Activated CD8-positive, alpha-beta T cell treated with anti-CD3 and anti-CD28 coated beads, Interleukin-2, amount 10 ng/mL, durations not matched to agents 7 days and 5 days (primary cell): ENCODE results near the gene TMC3. TPM values are rescaled to one million over a fixed set of nuclear protein-coding genes. Genes with fewer than 3 reads are reported as not detected.
A peak's percentile ranks its signal among the peaks of the same experiment; 100 is the strongest.
"Not testable (repeated sequence)": the region's sequence is repeated elsewhere in the genome, so short reads cannot be mapped to it uniquely, and the experiment has no call there.

Experiments
- ATAC-seq: fragments of 150-1000 bp; cut with Tn5 transposase; one replicate; pipeline ENCODE4 v1.10.0; 2021; ENCODE audit warnings: moderate library complexity
- CTCF ChIA-PET: fragments of 350-600 bp; sonication (Branson Sonifier 250); formaldehyde crosslinking; loops from one replicate; lab custom pipeline; 2021; ENCODE audit warnings: antibody characterized with exemption; lab: Charles Lee
- POLR2A ChIA-PET: fragments of 350-600 bp; sonication (Branson Sonifier 250); formaldehyde crosslinking; loops from one replicate; lab custom pipeline; 2021; ENCODE audit warnings: antibody characterized with exemption; lab: Charles Lee
- DNase-seq: peaks from one replicate; pipeline ENCODE4 v3.0.0-alpha.2; 2020
- H3K27ac Mint-ChIP-seq: one replicate; pipeline ENCODE4 v1.8.0; 2021; ENCODE audit warnings: mild to moderate bottlenecking, mixed read lengths
- H3K27me3 Mint-ChIP-seq: one replicate; pipeline ENCODE4 v1.8.0; 2021; ENCODE audit warnings: low read depth, mixed read lengths
- H3K36me3 Mint-ChIP-seq: one replicate; pipeline ENCODE4 v1.8.0; 2021; ENCODE audit warnings: low read depth, mixed read lengths
- H3K4me1 Mint-ChIP-seq: one replicate; pipeline ENCODE4 v1.8.0; 2021; ENCODE audit warnings: low read depth, mixed read lengths
- H3K4me3 Mint-ChIP-seq: one replicate; pipeline ENCODE4 v1.8.0; 2021; ENCODE audit warnings: mild to moderate bottlenecking, mixed read lengths
- H3K9me3 Mint-ChIP-seq: one replicate; pipeline ENCODE4 v1.8.0; 2022; ENCODE audit warnings: mixed read lengths; ENCODE audit not compliant: insufficient read depth
- total RNA-seq, 2 experiments: library from RNA; stranded (reverse); gene quantifications; one replicate each; pipeline ENCODE4 v1.2.3, GENCODE V29; 2021

The TMC3 gene
- total RNA-seq, 2 experiments from 2014 or later, result not detected

DNA sequence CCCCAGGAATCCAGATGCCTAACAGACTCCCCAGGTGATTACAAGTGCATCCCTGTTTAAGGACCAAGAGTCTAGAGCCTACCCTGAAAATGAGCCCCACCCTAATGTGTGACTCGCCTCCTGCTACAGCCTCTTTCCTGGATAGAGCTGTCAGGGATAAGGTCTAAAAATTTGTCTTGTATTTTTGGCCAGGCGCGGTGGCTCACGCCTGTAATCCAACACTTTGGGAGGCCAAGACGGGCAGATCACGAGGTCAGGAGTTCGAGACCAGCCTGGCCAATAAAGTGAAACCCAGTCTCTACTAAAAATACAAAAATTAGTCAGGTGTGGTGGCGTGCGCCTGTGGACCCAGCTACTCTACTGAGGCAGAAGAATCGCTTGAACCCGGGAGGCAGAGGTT is 11.2 kb downstream of the TMC3 start:
- Mint-ChIP-seq H3K36me3 (no peaks in the 10 kb centered on the region), H3K27ac (no peak overlapping the region), H3K9me3 (no peaks in the 10 kb centered on the region), H3K4me3 (no peak overlapping the region), H3K27me3 (no peaks in the 10 kb centered on the region), H3K4me1 (no peaks in the 10 kb centered on the region)
- ChIA-PET CTCF (no interaction called here), POLR2A (no interaction called here)
- DNase-seq (no peak), ATAC-seq (no peak)

DNA sequence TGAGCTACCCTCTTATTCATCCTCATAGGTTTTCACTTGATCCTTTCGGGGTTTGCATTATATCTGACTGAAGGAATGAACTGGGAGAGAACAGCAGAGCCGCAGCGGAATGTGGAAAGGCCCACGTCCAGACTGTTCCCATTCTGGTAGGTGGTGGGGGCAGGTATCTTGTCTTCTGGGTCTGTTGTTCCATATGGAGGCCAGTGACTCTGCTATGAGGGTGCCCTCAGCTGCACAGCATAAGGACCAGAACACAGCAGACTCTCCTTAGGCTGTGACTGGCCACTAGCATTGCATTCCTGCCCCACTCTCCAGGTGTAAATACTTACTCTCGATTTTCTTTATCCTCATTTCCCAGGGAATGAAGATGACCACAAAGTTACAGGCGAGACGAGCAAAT is 12.1 kb downstream of the TMC3 start:
- Mint-ChIP-seq H3K4me1 (no peaks in the 10 kb centered on the region), H3K27me3 (no peaks in the 10 kb centered on the region), H3K36me3 (no peaks in the 10 kb centered on the region), H3K4me3 (no peak overlapping the region), H3K9me3 (no peaks in the 10 kb centered on the region), H3K27ac (no peak overlapping the region)
- ChIA-PET CTCF (no interaction called here), POLR2A (no interaction called here)
- ATAC-seq (no peak), DNase-seq (no peak)

DNA sequence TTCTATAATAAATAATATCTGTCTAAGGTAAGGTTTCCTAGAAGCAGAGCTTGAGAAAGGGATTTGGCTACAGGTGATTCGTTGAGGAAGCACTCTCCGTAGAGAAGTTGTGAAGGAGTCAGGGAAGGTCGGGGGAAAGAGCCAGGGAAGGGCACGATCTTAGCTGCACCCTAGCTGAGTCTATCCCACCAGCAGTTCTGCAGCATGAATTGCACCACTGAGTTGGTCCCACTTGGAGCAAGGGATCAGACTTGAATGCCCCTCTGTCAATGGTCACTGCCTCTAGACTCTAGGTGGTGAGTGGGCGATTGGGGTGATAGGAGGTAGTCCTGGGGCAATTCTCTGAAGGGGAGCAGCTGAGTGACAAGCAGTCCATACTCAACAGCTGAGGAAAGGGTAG is 13.5 kb downstream of the TMC3 start:
- no peak overlapping the region for H3K27ac Mint-ChIP-seq
- no peak for ATAC-seq
- POLR2A ChIA-PET, result no interaction called here
- no peak overlapping the region for H3K4me3 Mint-ChIP-seq
- H3K4me1 Mint-ChIP-seq, result no peaks in the 10 kb centered on the region
- DNase-seq, result no peak
- no peaks in the 10 kb centered on the region for H3K9me3 Mint-ChIP-seq
- CTCF ChIA-PET, result no interaction called here
- H3K36me3 Mint-ChIP-seq, result no peaks in the 10 kb centered on the region
- H3K27me3 Mint-ChIP-seq, result no peaks in the 10 kb centered on the region

DNA sequence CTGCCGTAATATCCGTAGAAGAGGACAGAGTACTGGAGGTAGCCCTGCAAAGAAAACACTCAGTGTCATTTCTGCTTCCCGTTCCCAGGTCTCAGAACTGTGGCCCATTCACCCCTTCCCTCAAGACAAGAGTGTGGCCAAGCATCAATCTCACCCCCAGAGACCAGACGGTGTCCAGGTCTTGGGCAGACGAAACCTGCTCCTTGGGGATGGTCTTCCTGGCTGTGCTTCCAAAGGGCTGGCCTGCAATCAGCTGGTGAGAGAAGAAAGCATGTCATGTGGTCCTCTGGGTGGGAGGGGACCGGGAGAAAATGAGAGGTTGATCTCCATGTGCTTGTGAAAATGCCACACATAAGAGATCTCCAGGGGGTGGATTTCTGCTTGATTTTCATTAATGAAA is 15.8 kb downstream of the TMC3 start:
- ChIA-PET POLR2A (no interaction called here), CTCF (interaction anchor here (1.1 to 2.0 kb wide), 3 partner anchors 20 to 92 kb away, joined by 3 to 7 read pairs (median 5); no protein-coding TSS in a partner anchor)
- Mint-ChIP-seq H3K9me3 (no peaks in the 10 kb centered on the region), H3K36me3 (no peaks in the 10 kb centered on the region), H3K4me1 (no peaks in the 10 kb centered on the region), H3K4me3 (no peak overlapping the region), H3K27me3 (no peaks in the 10 kb centered on the region), H3K27ac (no peak overlapping the region)
- no peak for DNase-seq
- ATAC-seq, result no peak

DNA sequence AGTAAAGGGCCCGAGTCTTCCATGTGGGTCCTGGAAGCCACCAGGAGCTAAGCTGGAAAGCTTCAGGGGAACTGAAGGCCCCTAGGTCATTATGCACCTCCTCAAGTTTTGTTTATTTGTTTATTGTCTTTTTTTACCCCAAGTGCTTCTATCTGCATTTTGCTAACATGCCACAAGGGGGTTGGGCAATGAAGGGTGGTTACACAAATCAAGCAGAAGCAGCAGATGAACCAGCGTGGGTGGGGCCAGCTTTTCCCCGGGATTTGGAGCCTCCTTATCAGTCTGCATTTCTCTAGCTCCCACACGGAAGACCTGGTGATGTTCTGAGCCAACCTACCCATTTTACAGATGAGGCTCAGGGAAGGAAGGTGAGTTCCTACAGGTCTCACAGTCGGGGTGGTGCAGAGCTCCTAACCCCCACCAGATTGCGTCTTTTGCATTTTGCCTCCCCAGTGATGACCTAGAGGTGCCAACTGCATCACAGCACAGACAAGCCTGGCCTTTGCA is 16.8 kb downstream of the TMC3 start:
- H3K36me3 Mint-ChIP-seq, result no peaks in the 10 kb centered on the region
- ATAC-seq, result no peak
- DNase-seq, result no peak
- no peaks in the 10 kb centered on the region for H3K27me3 Mint-ChIP-seq
- no peak overlapping the region for H3K4me3 Mint-ChIP-seq
- no peak overlapping the region for H3K27ac Mint-ChIP-seq
- H3K4me1 Mint-ChIP-seq, result no peaks in the 10 kb centered on the region
- CTCF ChIA-PET, result interaction anchor here (1.1 to 2.0 kb wide), 3 partner anchors 19 to 91 kb away, joined by 3 to 7 read pairs (median 5); no protein-coding TSS in a partner anchor
- H3K9me3 Mint-ChIP-seq, result no peaks in the 10 kb centered on the region
- POLR2A ChIA-PET, result no interaction called here

DNA sequence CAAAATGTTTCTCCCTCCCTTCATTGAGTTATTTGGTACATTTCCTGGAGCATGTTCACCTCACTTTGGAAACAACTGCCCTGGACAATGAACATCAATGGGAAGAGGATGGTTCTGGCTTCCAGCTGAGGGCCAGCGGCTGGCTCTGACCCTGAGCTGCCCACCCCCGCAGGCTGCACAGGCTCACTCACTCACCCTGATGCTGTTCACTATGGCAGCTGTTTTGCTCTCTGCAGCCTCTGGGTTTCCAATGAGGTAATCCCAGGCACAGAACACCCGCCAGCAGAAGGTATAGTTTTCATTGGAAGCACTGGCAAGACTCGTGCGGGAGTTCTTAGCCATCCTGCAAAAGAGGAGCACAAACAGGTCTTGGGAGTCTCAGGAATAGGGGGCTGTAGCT is 17.8 kb downstream of the TMC3 start:
- Mint-ChIP-seq H3K4me1 (no peaks in the 10 kb centered on the region), H3K9me3 (no peaks in the 10 kb centered on the region), H3K27me3 (no peaks in the 10 kb centered on the region), H3K36me3 (no peaks in the 10 kb centered on the region), H3K27ac (no peak overlapping the region), H3K4me3 (no peak overlapping the region)
- ATAC-seq (no peak), DNase-seq (no peak)
- ChIA-PET POLR2A (no interaction called here), CTCF (interaction anchor here (0.6 to 2.1 kb wide), 2 partner anchors 90 to 201 kb away, joined by 3 to 9 read pairs; no protein-coding TSS in a partner anchor)

DNA sequence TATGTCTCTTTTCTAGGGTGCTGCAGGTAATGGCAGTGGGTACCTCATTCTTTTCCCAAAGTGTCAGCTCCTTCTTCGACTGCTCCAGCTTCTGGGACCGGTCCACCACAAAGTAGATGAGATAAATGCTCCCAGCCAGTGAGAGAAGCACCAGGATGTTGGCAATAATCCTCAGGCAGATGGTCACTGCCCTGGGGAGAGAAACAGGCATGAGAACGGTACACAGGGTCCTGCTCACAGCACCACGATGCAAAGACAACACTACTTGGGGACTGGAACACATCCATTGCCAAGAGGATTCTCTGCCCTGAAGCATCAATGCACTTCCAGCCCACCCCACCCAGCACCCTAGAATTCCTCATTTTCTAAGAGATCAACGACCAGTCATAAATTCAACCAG is 22.4 kb downstream of the TMC3 start:
- Mint-ChIP-seq H3K4me3 (no peak overlapping the region), H3K9me3 (no peaks in the 10 kb centered on the region), H3K27ac (no peak overlapping the region), H3K27me3 (no peaks in the 10 kb centered on the region), H3K36me3 (no peaks in the 10 kb centered on the region), H3K4me1 (no peaks in the 10 kb centered on the region)
- DNase-seq (no peak), ATAC-seq (no peak)
- ChIA-PET POLR2A (no interaction called here), CTCF (no interaction called here)

DNA sequence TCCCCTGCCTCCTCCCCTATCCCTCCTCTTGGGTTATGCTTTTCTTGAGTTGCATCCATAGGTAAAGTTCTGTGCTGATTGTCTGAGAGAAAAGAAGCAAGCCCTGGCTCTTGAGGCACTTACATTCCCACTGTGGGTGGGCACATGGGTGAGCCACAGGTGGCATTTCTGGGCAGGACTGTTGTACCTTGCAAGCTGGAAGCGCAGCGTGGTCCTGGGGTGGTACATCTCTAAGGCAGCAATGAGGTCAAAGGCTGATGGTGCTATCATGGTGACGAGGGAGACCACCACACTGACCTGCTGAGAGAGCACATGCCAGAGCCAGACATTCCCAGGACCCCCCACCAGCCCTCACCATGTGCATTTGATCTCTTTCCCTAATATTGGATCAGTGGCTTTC is 24.7 kb downstream of the TMC3 start:
- no peaks in the 10 kb centered on the region for H3K36me3 Mint-ChIP-seq
- CTCF ChIA-PET, result no interaction called here
- no peaks in the 10 kb centered on the region for H3K4me1 Mint-ChIP-seq
- H3K27ac Mint-ChIP-seq, result no peak overlapping the region
- H3K4me3 Mint-ChIP-seq, result no peak overlapping the region
- ATAC-seq (no peak), DNase-seq (no peak)
- H3K27me3 Mint-ChIP-seq, result no peaks in the 10 kb centered on the region
- H3K9me3 Mint-ChIP-seq, result no peaks in the 10 kb centered on the region
- POLR2A ChIA-PET, result no interaction called here

DNA sequence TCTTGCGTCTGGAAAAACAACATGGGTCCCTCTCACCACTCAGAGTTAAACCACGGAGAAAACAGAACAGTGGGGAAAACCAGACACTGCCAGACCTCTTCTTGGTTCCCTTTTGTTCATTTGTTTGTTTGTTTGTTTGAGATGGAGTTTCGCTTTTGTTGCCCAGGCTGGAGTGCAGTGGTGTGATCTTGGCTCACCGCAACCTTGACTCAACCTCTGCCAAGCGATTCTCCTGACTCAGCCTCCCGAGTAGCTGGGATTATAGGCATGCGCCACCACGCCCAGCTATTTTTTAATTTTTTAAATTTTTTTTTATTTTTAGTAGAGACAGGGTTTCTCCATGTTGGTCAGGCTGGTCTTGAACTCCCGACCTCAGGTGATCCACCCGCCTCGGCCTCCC is 25.3 kb downstream of the TMC3 start:
- H3K27ac Mint-ChIP-seq, H3K4me1 Mint-ChIP-seq, POLR2A ChIA-PET: not testable (repeated sequence)

DNA sequence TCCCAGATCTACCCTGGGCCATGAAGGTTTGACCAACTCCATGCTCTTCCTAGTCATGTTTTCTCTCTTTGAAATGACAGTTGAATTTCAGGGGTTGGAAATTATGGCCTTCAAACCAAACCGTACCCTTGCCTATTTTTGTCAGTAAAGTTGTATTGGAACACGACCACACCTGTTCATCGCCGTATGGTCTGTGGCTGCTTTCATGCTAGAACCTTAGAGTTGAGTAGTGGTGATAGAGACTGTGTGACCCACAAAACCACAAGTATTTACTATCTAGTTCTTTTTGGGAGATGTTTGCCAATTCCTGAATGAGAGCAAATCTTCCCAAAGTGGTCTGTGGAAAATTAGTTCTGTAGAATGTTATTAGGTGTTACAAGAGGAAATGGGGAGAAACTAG is 26.1 kb downstream of the TMC3 start:
- Mint-ChIP-seq H3K27me3 (no peaks in the 10 kb centered on the region), H3K9me3 (no peaks in the 10 kb centered on the region), H3K4me3 (no peak overlapping the region), H3K36me3 (no peaks in the 10 kb centered on the region), H3K4me1 (no peaks in the 10 kb centered on the region), H3K27ac (no peak overlapping the region)
- POLR2A ChIA-PET, result no interaction called here
- DNase-seq, result no peak
- no peak for ATAC-seq
- CTCF ChIA-PET, result no interaction called here

More for the DNA sequence above, 25.3 kb downstream of the TMC3 start:
- H3K27me3 Mint-ChIP-seq, DNase-seq, ATAC-seq, H3K9me3 Mint-ChIP-seq, CTCF ChIA-PET, H3K36me3 Mint-ChIP-seq, H3K4me3 Mint-ChIP-seq: not testable (repeated sequence)

DNA sequence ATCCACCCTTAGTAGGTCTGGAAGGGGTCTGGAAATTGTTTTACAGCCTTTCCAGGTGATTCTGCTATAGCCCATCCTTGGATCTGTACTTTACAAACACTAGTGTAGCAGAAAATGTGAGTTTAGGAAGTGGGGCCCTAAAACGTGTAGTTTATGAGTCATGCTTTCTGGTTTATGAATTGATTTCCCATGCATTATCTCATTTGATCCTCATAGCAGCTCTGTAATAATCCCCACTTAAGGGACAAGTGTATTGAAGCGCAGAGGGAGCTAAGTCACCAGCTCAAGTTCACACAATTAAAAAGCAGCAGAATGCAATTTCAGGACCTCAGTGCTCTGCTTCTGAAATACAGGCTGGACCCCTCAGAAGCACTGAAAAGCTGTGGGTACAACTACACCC is 27.4 kb downstream of the TMC3 start:
- POLR2A ChIA-PET, result interaction anchor here (0.6 kb wide), 1 partner anchor 1876 kb away, joined by 3 read pairs; no protein-coding TSS in a partner anchor
- Mint-ChIP-seq H3K27me3 (peaks cover 2% of the 10 kb centered on the region), H3K4me1 (no peaks in the 10 kb centered on the region), H3K27ac (no peak overlapping the region), H3K36me3 (no peaks in the 10 kb centered on the region), H3K9me3 (no peaks in the 10 kb centered on the region), H3K4me3 (no peak overlapping the region)
- ATAC-seq (no peak), DNase-seq (no peak)
- CTCF ChIA-PET, result no interaction called here

DNA sequence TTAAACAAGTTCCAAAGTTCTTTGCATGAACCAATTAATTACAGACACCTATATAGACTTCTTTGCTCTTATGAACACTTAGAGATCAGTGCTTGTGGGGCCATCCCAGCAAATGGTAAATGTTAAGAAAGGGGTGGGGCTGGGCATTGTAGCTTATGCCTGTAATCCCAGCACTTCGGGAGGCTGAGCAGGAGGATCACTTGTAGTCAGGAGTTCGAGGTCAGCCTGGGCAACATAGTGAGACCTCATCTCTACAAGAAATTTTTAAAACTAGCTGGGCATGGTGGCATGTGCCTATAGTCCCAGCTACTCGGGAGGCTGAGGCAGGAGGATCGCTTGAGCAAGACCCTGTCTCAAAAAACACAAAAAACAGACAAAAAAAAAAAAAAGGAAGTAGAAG is 30.6 kb downstream of the TMC3 start:
- Mint-ChIP-seq H3K27me3 (peaks cover 5% of the 10 kb centered on the region), H3K4me3 (no peak overlapping the region), H3K36me3 (no peaks in the 10 kb centered on the region), H3K9me3 (no peaks in the 10 kb centered on the region), H3K4me1 (peaks cover 4% of the 10 kb centered on the region), H3K27ac (no peak overlapping the region)
- ChIA-PET POLR2A (no interaction called here), CTCF (no interaction called here)
- no peak for DNase-seq
- ATAC-seq, result no peak

DNA sequence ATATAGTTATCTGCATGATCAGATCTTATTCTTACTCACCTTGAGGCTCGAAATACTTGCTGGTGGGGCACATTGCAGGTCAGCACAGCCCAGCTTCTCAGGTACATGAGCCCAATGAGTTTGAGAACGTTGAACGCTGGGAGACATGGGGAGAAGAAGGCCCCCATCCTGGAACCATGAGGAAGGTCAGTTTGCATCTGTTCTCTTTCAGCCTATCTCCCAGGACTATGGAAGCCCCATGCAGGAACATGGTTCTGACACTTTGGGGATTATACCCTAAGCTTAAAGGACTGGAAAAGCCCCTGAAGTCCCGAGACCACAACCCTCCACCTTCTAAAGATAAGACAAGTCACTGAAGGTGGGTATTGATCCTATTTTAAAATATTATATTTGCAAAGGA is 32.7 kb downstream of the TMC3 start:
- H3K27me3 Mint-ChIP-seq, result peaks cover 5% of the 10 kb centered on the region
- POLR2A ChIA-PET, result no interaction called here

More for the DNA sequence above, 32.7 kb downstream of the TMC3 start:
- no peaks in the 10 kb centered on the region for H3K36me3 Mint-ChIP-seq
- no peak overlapping the region for H3K4me3 Mint-ChIP-seq
- H3K27ac Mint-ChIP-seq, result no peak overlapping the region
- peaks cover 11% of the 10 kb centered on the region for H3K4me1 Mint-ChIP-seq
- CTCF ChIA-PET, result interaction anchor here (1.7 kb wide), 1 partner anchor 75 kb away, joined by 8 read pairs; no protein-coding TSS in a partner anchor
- H3K9me3 Mint-ChIP-seq, result no peaks in the 10 kb centered on the region
- ATAC-seq (no peak), DNase-seq (peak; percentile 13)
